GM12891 (cell line): ENCODE data around the gene RGPD6.
"Not testable (repeated sequence)": the region's sequence is repeated elsewhere in the genome, so short reads cannot be mapped to it uniquely, and the experiment has no call there.

Experiments used
- POLR2A ChIP-seq: IDR thresholded peaks from 2 replicates; pipeline ENCODE4 v1.6.1; 2011; ENCODE audit warnings: low read depth, low read length, control low read depth
- POLR2AphosphoS5 ChIP-seq: IDR thresholded peaks from 2 replicates; pipeline ENCODE4 v1.6.1; 2011; ENCODE audit warnings: low read depth, low read length, control low read depth
- TAF1 ChIP-seq: IDR thresholded peaks from 2 replicates; pipeline ENCODE4 v1.6.1; 2011; ENCODE audit warnings: low read depth, low read length, control low read depth

- TF ChIP-seq POLR2AphosphoS5, POLR2A, TAF1: not testable (repeated sequence)
Measured at GRCh38 chr2:110579216-110579965, 2.4 kb upstream of the RGPD6 start.
